ENCODE measurements around the gene MIEN1.
"Not testable (repeated sequence)": the region's sequence is repeated elsewhere in the genome, so short reads cannot be mapped to it uniquely, and the experiment has no call there.

MIEN1 gene

DNA sequence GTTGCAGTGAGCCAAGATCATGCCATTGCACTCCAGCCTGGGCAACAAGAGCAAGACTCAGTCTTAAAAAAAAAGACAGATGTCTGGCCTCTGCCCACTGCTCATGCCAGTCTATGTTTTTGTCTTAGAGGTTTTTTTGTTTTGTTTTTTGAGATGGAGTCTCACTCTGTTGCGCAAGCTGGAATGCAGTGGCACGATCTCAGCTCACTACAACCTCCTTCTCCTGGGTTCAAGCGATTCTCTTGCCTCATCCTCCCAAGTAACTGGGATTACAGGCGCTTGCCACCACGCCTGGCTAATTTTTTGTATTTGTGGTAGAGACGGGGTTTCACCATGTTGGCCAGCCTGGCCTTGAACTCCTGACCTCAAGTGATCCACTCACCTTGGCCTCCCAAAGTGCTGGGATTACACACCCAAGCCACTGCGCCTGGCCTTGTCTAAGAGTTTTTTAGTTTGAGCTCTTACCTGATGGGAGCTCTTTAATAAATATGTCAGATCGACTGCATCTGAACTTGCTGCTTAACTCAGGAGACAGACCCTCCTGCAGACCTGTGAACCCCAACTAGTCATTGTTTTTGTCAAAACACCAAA is 18.2 kb upstream of the MIEN1 start:
- H3K27me3 ChIP-seq (ENCODE audit: control insufficient read depth in 2 of 2, insufficient read depth in 2 of 2, low read length in 2 of 2); H3K9ac ChIP-seq (ENCODE audit: low read depth in 1 of 2, low read length in 2 of 2); H3K4me3 ChIP-seq (ENCODE audit: low read length in 2 of 2): not testable (repeated sequence)

DNA sequence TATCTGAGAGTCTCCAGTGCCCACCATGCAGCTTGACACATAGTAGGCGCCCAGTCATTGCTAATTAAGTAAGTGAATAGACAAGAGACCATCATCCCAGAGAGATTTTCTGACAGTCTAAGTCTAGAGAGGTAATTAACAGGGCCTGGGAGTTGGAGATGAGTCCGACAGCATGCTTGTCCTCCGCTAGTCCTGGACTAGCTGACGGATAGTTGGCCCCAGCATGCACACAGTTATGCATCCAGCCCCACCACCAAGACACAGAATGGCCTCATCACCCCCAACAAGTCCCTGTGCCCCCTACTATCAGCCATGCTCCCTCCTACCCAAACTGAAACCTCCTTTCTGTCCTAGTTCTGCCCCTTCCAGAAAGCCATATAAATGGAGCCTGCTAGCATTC is 17.4 kb upstream of the MIEN1 start:
- H3K27ac ChIP-seq (ENCODE audit: low read depth in 2 of 2, low read length in 2 of 2) = no peak overlapping the region

More for the DNA sequence above, 18.2 kb upstream of the MIEN1 start:
- H3K4me1 ChIP-seq (ENCODE audit: control insufficient read depth in 2 of 2, insufficient read depth in 2 of 2, low read length in 2 of 2); H3K27ac ChIP-seq (ENCODE audit: low read depth in 2 of 2, low read length in 2 of 2); H3K9me3 ChIP-seq (ENCODE audit: control insufficient read depth in 2 of 2, low read length in 2 of 2): not testable (repeated sequence)
- H3K36me3 ChIP-seq (ENCODE audit: control insufficient read depth in 2 of 2, insufficient read depth in 2 of 2, low read length in 2 of 2) = peaks cover 12 to 15% of the 10 kb centered on the region in 2 donors

DNA sequence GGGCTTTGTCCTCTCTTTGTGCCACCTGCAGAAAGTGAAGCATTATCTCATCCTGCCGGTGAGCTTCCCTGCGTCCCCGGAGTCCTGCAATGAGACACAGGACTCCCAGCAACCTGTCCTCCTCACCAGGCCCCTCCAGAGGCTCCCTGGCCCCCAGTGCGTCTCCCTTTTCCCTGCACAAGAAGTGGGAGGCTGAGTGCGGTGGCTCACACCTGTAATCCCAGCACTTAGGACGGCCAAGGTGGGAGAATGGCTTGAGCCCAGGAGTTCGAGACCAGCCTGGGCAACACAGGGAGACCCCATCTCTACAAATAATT is 15.8 kb upstream of the MIEN1 start:
- no peak overlapping the region for H3K27ac ChIP-seq (ENCODE audit: low read depth in 2 of 2, low read length in 2 of 2)
- H3K4me1 ChIP-seq (ENCODE audit: control insufficient read depth in 2 of 2, insufficient read depth in 2 of 2, low read length in 2 of 2) = peaks cover 0 to 4% of the 10 kb centered on the region in 2 donors
- no peak overlapping the region for H3K9ac ChIP-seq (ENCODE audit: low read depth in 1 of 2, low read length in 2 of 2)
- no peaks in the 10 kb centered on the region for H3K9me3 ChIP-seq (ENCODE audit: control insufficient read depth in 2 of 2, low read length in 2 of 2)
- peaks cover 0 to 7% of the 10 kb centered on the region in 2 donors for H3K27me3 ChIP-seq (ENCODE audit: control insufficient read depth in 2 of 2, insufficient read depth in 2 of 2, low read length in 2 of 2)
- peaks cover 18 to 22% of the 10 kb centered on the region in 2 donors for H3K36me3 ChIP-seq (ENCODE audit: control insufficient read depth in 2 of 2, insufficient read depth in 2 of 2, low read length in 2 of 2)
- no peak overlapping the region for H3K4me3 ChIP-seq (ENCODE audit: low read length in 2 of 2)

More for the DNA sequence above, 17.4 kb upstream of the MIEN1 start:
- no peak overlapping the region for H3K9ac ChIP-seq (ENCODE audit: low read depth in 1 of 2, low read length in 2 of 2)
- H3K36me3 ChIP-seq (ENCODE audit: control insufficient read depth in 2 of 2, insufficient read depth in 2 of 2, low read length in 2 of 2) = peaks cover 18 to 20% of the 10 kb centered on the region in 2 donors
- no peak overlapping the region for H3K4me3 ChIP-seq (ENCODE audit: low read length in 2 of 2)
- H3K27me3 ChIP-seq (ENCODE audit: control insufficient read depth in 2 of 2, insufficient read depth in 2 of 2, low read length in 2 of 2) = peaks cover 0 to 7% of the 10 kb centered on the region in 2 donors
- peaks cover 0 to 4% of the 10 kb centered on the region in 2 donors for H3K4me1 ChIP-seq (ENCODE audit: control insufficient read depth in 2 of 2, insufficient read depth in 2 of 2, low read length in 2 of 2)
- H3K9me3 ChIP-seq (ENCODE audit: control insufficient read depth in 2 of 2, low read length in 2 of 2) = no peaks in the 10 kb centered on the region

DNA sequence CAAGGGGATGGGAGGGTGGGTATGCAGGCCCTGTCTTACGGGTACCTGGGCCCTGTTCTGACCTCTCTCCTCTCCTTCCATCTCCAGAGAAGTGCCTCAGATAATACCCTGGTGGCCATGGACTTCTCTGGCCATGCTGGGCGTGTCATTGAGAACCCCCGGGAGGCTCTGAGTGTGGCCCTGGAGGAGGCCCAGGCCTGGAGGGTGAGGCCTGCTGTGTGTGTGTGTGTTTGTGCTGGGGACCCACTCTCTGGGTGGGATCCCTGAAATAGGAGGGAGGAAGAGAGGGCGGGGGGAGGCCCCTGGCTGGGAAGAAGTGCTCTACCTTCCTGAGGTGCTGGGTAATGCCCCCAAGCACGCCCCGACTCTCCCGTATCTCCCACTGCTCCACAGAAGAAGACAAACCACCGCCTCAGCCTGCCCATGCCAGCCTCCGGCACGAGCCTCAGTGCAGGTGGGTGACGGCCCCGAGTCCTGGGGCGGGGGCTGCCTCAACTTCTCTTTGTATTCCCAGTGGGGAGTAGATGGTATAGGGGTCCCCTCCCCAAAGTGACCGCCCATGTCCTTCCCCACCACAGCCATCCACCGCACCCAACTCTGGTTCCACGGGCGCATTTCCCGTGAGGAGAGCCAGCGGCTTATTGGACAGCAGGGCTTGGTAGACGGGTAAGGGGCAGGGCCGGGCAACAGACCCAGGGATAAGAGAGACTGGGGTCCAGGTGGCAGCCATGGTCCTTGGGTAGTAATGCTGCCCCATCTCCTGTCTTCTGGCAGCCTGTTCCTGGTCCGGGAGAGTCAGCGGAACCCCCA is 15.2 kb upstream of the MIEN1 start:
- Histone ChIP-seq H3K27ac (ENCODE audit: low read depth in 2 of 2, low read length in 2 of 2) (no peak overlapping the region), H3K9me3 (ENCODE audit: control insufficient read depth in 2 of 2, low read length in 2 of 2) (no peaks in the 10 kb centered on the region), H3K9ac (ENCODE audit: low read depth in 1 of 2, low read length in 2 of 2) (no peak overlapping the region), H3K27me3 (ENCODE audit: control insufficient read depth in 2 of 2, insufficient read depth in 2 of 2, low read length in 2 of 2) (peaks cover 0 to 7% of the 10 kb centered on the region in 2 donors), H3K4me1 (ENCODE audit: control insufficient read depth in 2 of 2, insufficient read depth in 2 of 2, low read length in 2 of 2) (peaks cover 5 to 10% of the 10 kb centered on the region in 2 donors), H3K36me3 (ENCODE audit: control insufficient read depth in 2 of 2, insufficient read depth in 2 of 2, low read length in 2 of 2) (peaks cover 18 to 22% of the 10 kb centered on the region in 2 donors), H3K4me3 (ENCODE audit: low read length in 2 of 2) (no peak overlapping the region)

DNA sequence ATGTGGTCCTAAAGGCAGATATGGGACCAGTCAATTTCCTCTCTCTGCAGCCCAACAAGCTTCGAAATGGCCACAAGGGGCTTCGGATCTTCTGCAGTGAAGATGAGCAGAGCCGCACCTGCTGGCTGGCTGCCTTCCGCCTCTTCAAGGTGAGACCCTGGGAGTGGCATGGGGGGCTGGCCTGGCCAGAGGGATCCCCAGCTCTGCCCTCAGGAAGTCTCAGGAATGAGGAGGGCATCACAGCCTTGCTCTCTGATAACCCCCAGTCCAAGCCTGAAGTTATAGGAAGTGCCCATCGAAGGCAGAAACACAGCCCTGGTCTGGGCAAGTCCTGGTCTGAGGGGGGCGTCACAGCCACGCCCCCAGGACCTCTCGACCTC is 14.5 kb upstream of the MIEN1 start:
- no peak overlapping the region for H3K9ac ChIP-seq (ENCODE audit: low read depth in 1 of 2, low read length in 2 of 2)

DNA sequence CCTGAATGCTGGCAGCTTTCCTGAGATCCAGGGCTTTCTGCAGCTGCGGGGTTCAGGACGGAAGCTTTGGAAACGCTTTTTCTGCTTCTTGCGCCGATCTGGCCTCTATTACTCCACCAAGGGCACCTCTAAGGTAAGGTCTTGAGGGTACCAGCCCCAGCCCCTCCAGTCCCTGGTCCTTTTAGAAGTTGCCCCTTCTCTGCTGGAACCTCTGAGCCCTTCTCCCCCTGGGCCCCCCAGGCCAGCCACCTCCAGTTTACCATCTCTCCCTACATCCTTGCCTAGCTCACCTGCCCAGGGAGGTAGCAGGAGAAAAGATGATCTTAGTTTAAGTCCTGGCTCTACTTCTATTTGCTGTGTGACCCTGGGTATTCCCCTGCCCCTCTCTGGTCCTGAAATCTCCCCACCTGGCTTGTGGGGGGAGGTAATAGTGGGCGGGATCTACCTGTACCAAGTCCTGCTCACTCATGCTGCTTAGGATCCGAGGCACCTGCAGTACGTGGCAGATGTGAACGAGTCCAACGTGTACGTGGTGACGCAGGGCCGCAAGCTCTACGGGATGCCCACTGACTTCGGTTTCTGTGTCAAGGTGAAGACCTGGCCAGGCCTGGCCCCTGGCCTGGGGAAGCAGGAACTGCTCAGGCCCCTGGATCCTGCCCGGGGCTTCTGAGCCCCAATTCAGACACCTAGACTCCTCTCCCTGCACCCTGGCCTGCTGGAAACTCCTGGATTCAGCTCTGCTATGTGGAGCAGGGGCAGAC is 13.9 kb upstream of the MIEN1 start:
- Histone ChIP-seq H3K27ac (ENCODE audit: low read depth in 2 of 2, low read length in 2 of 2) (no peak overlapping the region), H3K4me1 (ENCODE audit: control insufficient read depth in 2 of 2, insufficient read depth in 2 of 2, low read length in 2 of 2) (peaks cover 9 to 19% of the 10 kb centered on the region in 2 donors), H3K9ac (ENCODE audit: low read depth in 1 of 2, low read length in 2 of 2) (no peak overlapping the region), H3K27me3 (ENCODE audit: control insufficient read depth in 2 of 2, insufficient read depth in 2 of 2, low read length in 2 of 2) (peaks cover 0 to 12% of the 10 kb centered on the region in 2 donors), H3K36me3 (ENCODE audit: control insufficient read depth in 2 of 2, insufficient read depth in 2 of 2, low read length in 2 of 2) (peaks cover 18 to 22% of the 10 kb centered on the region in 2 donors), H3K9me3 (ENCODE audit: control insufficient read depth in 2 of 2, low read length in 2 of 2) (no peaks in the 10 kb centered on the region), H3K4me3 (ENCODE audit: low read length in 2 of 2) (no peak overlapping the region)

More for the DNA sequence above, 14.5 kb upstream of the MIEN1 start:
- Histone ChIP-seq H3K4me3 (ENCODE audit: low read length in 2 of 2) (no peak overlapping the region), H3K27me3 (ENCODE audit: control insufficient read depth in 2 of 2, insufficient read depth in 2 of 2, low read length in 2 of 2) (peaks cover 0 to 10% of the 10 kb centered on the region in 2 donors), H3K36me3 (ENCODE audit: control insufficient read depth in 2 of 2, insufficient read depth in 2 of 2, low read length in 2 of 2) (peaks cover 18 to 22% of the 10 kb centered on the region in 2 donors), H3K27ac (ENCODE audit: low read depth in 2 of 2, low read length in 2 of 2) (no peak overlapping the region), H3K9me3 (ENCODE audit: control insufficient read depth in 2 of 2, low read length in 2 of 2) (no peaks in the 10 kb centered on the region), H3K4me1 (ENCODE audit: control insufficient read depth in 2 of 2, insufficient read depth in 2 of 2, low read length in 2 of 2) (peaks cover 9 to 13% of the 10 kb centered on the region in 2 donors)

DNA sequence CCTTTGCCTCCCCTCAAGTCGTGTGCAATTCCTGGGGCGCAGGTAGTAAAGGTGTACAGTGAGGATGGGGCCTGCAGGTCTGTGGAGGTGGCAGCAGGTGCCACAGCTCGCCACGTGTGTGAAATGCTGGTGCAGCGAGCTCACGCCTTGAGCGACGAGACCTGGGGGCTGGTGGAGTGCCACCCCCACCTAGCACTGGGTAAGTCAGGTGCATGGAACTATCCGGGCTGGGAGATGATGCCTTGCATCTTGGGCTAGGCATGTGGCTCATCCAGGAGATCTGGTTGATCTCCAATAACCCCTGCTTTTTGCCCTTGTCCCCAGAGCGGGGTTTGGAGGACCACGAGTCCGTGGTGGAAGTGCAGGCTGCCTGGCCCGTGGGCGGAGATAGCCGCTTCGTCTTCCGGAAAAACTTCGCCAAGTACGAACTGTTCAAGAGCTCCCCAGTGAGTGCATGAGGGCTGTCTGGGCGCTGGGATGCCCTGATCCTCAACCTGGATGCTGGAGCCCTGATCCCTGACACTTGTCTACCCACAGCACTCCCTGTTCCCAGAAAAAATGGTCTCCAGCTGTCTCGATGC is 12.6 kb upstream of the MIEN1 start:
- H3K27ac ChIP-seq (ENCODE audit: low read depth in 2 of 2, low read length in 2 of 2) = no peak overlapping the region
- H3K4me3 ChIP-seq (ENCODE audit: low read length in 2 of 2) = no peak overlapping the region
- peaks cover 0 to 12% of the 10 kb centered on the region in 2 donors for H3K27me3 ChIP-seq (ENCODE audit: control insufficient read depth in 2 of 2, insufficient read depth in 2 of 2, low read length in 2 of 2)
- H3K36me3 ChIP-seq (ENCODE audit: control insufficient read depth in 2 of 2, insufficient read depth in 2 of 2, low read length in 2 of 2) = peaks cover 18 to 22% of the 10 kb centered on the region in 2 donors
- H3K4me1 ChIP-seq (ENCODE audit: control insufficient read depth in 2 of 2, insufficient read depth in 2 of 2, low read length in 2 of 2) = peaks cover 13 to 19% of the 10 kb centered on the region in 2 donors
- H3K9ac ChIP-seq (ENCODE audit: low read depth in 1 of 2, low read length in 2 of 2) = no peak overlapping the region
- no peaks in the 10 kb centered on the region for H3K9me3 ChIP-seq (ENCODE audit: control insufficient read depth in 2 of 2, low read length in 2 of 2)

DNA sequence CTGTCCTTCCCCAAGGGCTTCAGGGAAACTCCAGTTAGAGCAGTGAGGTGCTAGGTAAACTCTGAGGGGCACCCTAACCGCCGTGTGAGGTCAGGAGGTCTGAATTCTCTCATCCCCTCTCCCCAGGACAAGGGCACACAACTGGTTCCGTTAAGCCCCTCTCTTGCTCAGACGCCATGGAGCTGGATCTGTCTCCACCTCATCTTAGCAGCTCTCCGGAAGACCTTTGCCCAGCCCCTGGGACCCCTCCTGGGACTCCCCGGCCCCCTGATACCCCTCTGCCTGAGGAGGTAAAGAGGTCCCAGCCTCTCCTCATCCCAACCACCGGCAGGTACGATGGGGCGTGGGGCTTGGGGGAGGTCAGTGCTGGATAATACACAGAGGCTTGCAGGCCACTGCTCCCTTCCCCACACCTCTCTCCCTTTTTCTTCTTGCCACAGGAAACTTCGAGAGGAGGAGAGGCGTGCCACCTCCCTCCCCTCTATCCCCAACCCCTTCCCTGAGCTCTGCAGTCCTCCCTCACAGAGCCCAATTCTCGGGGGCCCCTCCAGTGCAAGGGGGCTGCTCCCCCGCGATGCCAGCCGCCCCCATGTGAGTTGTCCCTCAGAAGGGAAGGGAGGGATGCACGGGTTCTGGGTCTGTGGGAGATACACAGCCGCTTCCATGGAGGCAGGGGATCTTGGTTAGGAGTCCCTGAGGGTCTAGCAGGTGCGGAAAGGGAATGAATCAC is 12.0 kb upstream of the MIEN1 start:
- Histone ChIP-seq H3K27me3 (ENCODE audit: control insufficient read depth in 2 of 2, insufficient read depth in 2 of 2, low read length in 2 of 2) (peaks cover 0 to 14% of the 10 kb centered on the region in 2 donors), H3K9me3 (ENCODE audit: control insufficient read depth in 2 of 2, low read length in 2 of 2) (no peaks in the 10 kb centered on the region), H3K36me3 (ENCODE audit: control insufficient read depth in 2 of 2, insufficient read depth in 2 of 2, low read length in 2 of 2) (peaks cover 18 to 22% of the 10 kb centered on the region in 2 donors), H3K9ac (ENCODE audit: low read depth in 1 of 2, low read length in 2 of 2) (no peak overlapping the region), H3K4me1 (ENCODE audit: control insufficient read depth in 2 of 2, insufficient read depth in 2 of 2, low read length in 2 of 2) (peaks cover 17 to 21% of the 10 kb centered on the region in 2 donors), H3K27ac (ENCODE audit: low read depth in 2 of 2, low read length in 2 of 2) (no peak overlapping the region), H3K4me3 (ENCODE audit: low read length in 2 of 2) (no peak overlapping the region)

DNA sequence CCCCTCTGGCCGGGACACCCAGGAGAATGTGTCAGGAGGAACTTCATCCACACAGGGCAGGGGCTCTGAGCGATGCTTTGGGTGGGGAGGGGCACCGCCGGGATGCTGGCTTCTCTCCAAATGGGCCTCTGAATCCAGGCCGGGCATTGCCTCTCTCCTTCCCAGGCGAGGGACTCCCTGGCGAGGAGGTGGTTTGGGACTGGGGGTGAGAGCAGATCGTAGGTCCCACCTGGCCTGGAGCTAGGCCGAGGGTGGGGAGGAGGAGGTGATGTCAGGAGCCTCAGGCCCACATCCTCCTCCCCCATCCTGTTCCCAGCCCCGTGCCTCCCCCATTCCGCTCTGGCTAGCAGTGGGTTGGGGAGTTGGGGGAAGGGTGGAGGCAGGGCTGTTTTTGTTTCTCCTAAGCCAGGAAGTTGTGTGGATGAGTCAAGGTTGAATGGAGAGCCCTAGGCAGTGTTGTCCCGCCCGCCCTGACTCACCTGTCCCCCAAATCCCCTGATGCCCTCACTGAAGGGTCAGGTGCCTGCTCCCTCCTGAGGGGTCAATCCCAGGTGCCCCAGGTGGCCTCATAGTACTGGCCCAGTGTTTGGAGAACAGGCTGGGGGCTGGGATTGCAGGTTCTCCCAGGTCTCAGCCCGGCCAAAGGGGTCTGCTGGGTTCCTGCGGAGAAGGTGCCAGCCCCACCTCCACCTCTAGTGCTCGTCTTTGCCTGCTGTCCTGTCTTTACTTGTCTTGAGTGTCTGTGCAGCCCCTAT is 10.2 kb upstream of the MIEN1 start:
- peaks cover 0 to 14% of the 10 kb centered on the region in 2 donors for H3K27me3 ChIP-seq (ENCODE audit: control insufficient read depth in 2 of 2, insufficient read depth in 2 of 2, low read length in 2 of 2)
- H3K36me3 ChIP-seq (ENCODE audit: control insufficient read depth in 2 of 2, insufficient read depth in 2 of 2, low read length in 2 of 2) = peaks cover 16 to 20% of the 10 kb centered on the region in 2 donors
- H3K27ac ChIP-seq (ENCODE audit: low read depth in 2 of 2, low read length in 2 of 2) = peak overlapping the region; percentile 94 to 95
- H3K4me1 ChIP-seq (ENCODE audit: control insufficient read depth in 2 of 2, insufficient read depth in 2 of 2, low read length in 2 of 2) = peaks cover 17 to 33% of the 10 kb centered on the region in 2 donors
- H3K9ac ChIP-seq (ENCODE audit: low read depth in 1 of 2, low read length in 2 of 2) = peak overlapping the region; percentile 80 to 85
- peak overlapping the region; percentile 71 to 81 for H3K4me3 ChIP-seq (ENCODE audit: low read length in 2 of 2)
- no peaks in the 10 kb centered on the region for H3K9me3 ChIP-seq (ENCODE audit: control insufficient read depth in 2 of 2, low read length in 2 of 2)

All from mucosa of rectum (tissue), 2 donors.